ENCODE measurements around the gene DENND4C.

Gene DENND4C

GRCh38 chr9:19230355-19231125 is at the start of gene DENND4C (continued):
- TF ChIP-seq ZBTB10 (tag by site-specific recombination; IDR thresholded peaks at IDR 0.05) (0 out of 2 replicates have a peak, but pooled peaks have one; percentile 23), ZNF623 (tag by site-specific recombination; IDR thresholded peaks at IDR 0.05) (no peak), ZNF133 (tag by site-specific recombination; IDR thresholded peaks at IDR 0.05) (no peak), KLF10 (tag by site-specific recombination; IDR thresholded peaks at IDR 0.05) (no peak), KLF8 (tag by site-specific recombination; IDR thresholded peaks at IDR 0.05) (peak; percentile 58; the same call in 1 of the 2 replicates), MYNN (tag by site-specific recombination; IDR thresholded peaks at IDR 0.05; ENCODE audit: borderline replicate concordance) (no peak), SP2 (tag by site-specific recombination; IDR thresholded peaks at IDR 0.05) (peak; percentile 63), ZNF416 (tag by site-specific recombination; IDR thresholded peaks at IDR 0.05) (no peak), HIC1 (tag by site-specific recombination; IDR thresholded peaks at IDR 0.05) (0 out of 2 replicates have a peak, but pooled peaks have one; percentile 25), ZSCAN16 (tag by site-specific recombination; IDR thresholded peaks at IDR 0.05) (no peak), ZNF335 (tag by site-specific recombination; conservative IDR thresholded peaks at IDR 0.05) (peak; percentile 78), TRIM28 (IDR thresholded peaks at IDR 0.05; ENCODE audit: borderline replicate concordance, low read length) (no peak), SP7 (tag by site-specific recombination; IDR thresholded peaks at IDR 0.05) (peak; percentile 68), ZSCAN5A (tag by site-specific recombination; IDR thresholded peaks at IDR 0.05) (no peak), ZNF433 (tag by site-specific recombination; IDR thresholded peaks at IDR 0.05; ENCODE audit: low read depth) (no peak), GLIS1 (tag by site-specific recombination; IDR thresholded peaks at IDR 0.05) (peak; percentile 75), KLF1 (tag by site-specific recombination; IDR thresholded peaks at IDR 0.05) (0 out of 2 replicates have a peak, but pooled peaks have one; percentile 9), ZNF404 (tag by site-specific recombination; IDR thresholded peaks at IDR 0.05) (no peak), ZNF707 (tag by site-specific recombination; IDR thresholded peaks at IDR 0.05) (no peak), ZXDB (tag by site-specific recombination; IDR thresholded peaks at IDR 0.05) (peak; percentile 69), ZNF560 (tag by site-specific recombination; IDR thresholded peaks at IDR 0.05; ENCODE audit: borderline replicate concordance) (no peak), ZNF513 (tag by site-specific recombination; IDR thresholded peaks at IDR 0.05) (no peak), ZNF580 (tag by site-specific recombination; IDR thresholded peaks at IDR 0.05) (no peak), ZNF449 (tag by site-specific recombination; IDR thresholded peaks at IDR 0.05) (peak; percentile 24; the same call in 1 of the 2 replicates), ZNF768 (tag by site-specific recombination; IDR thresholded peaks at IDR 0.05) (no peak), ZNF529 (tag by site-specific recombination; IDR thresholded peaks at IDR 0.05; ENCODE audit: insufficient replicate concordance) (no peak), ZIC2 (tag by site-specific recombination; IDR thresholded peaks at IDR 0.05) (peak; percentile 53), ZNF248 (tag by site-specific recombination; IDR thresholded peaks at IDR 0.05) (no peak), ZBTB26 (tag by site-specific recombination; optimal IDR thresholded peaks at IDR 0.05) (peak; percentile 93), ZNF660 (tag by site-specific recombination; IDR thresholded peaks at IDR 0.05) (no peak)
